Hepatocyte (in vitro differentiated cells): ENCODE results near the gene GSS.

Source experiments
- EZH2phosphoT487 ChIP-seq: fragments of 200-600 bp; sonication (generic); IDR thresholded peaks from one replicate; pipeline ENCODE4 v1.6.1; 2018; ENCODE audit warnings: antibody characterized with exemption, mild to moderate bottlenecking, low read depth, moderate library complexity; ENCODE audit not compliant: unreplicated experiment, severe bottlenecking
- TF ChIP-seq, protein P1 (sequence below): fragments of 200-600 bp; sonication (generic); IDR thresholded peaks from 2 replicates; pipeline ENCODE4 v1.5.1; 2016; ENCODE audit warnings: antibody characterized with exemption, mild to moderate bottlenecking; ENCODE audit not compliant: poor library complexity

GRCh38 chr20:34925981-34926380 lies 29.6 kb downstream of the GSS start:
- TF ChIP-seq, protein P1, sequence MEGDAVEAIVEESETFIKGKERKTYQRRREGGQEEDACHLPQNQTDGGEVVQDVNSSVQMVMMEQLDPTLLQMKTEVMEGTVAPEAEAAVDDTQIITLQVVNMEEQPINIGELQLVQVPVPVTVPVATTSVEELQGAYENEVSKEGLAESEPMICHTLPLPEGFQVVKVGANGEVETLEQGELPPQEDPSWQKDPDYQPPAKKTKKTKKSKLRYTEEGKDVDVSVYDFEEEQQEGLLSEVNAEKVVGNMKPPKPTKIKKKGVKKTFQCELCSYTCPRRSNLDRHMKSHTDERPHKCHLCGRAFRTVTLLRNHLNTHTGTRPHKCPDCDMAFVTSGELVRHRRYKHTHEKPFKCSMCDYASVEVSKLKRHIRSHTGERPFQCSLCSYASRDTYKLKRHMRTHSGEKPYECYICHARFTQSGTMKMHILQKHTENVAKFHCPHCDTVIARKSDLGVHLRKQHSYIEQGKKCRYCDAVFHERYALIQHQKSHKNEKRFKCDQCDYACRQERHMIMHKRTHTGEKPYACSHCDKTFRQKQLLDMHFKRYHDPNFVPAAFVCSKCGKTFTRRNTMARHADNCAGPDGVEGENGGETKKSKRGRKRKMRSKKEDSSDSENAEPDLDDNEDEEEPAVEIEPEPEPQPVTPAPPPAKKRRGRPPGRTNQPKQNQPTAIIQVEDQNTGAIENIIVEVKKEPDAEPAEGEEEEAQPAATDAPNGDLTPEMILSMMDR = no peak
- TF ChIP-seq EZH2phosphoT487 = no peak
